Uterus (tissue), 4 donors: Measurements from ENCODE around the gene HMGN5. TPM values are rescaled to one million over a fixed set of nuclear protein-coding genes. Genes with fewer than 3 reads are reported as not detected.

Experiments
- DNase-seq, 2 donors: peaks; one replicate each; pipeline ENCODE4 v3.0.0-alpha.2; 2019 to 2020
- H3K27ac ChIP-seq, 2 donors: fragments of 200-600 bp; sonication (generic); 1 replicate in 1 of 2; 2 replicates in 1 of 2; pipeline ENCODE4 v1.5.1; 2016 to 2018
- H3K27me3 ChIP-seq, 2 donors: fragments of 200-600 bp; sonication (generic); one replicate each; pipeline ENCODE4 v1.5.1; 2018 to 2019; ENCODE audit warnings: control low read depth in 1 of 2
- H3K36me3 ChIP-seq, 2 donors: fragments of 200-600 bp; sonication (generic); one replicate each; pipeline ENCODE4 v1.5.1; 2019; ENCODE audit warnings: control low read depth in 1 of 2
- H3K4me1 ChIP-seq, 2 donors: fragments of 200-600 bp; sonication (generic); one replicate each; pipeline ENCODE4 v1.5.1; 2018 to 2019; ENCODE audit warnings: control low read depth in 1 of 2
- H3K4me3 ChIP-seq, 2 donors: fragments of 200-600 bp; sonication (generic); 1 replicate in 1 of 2; 2 replicates in 1 of 2; pipeline ENCODE4 v1.5.1; 2018 to 2019; ENCODE audit warnings: mild to moderate bottlenecking in 1 of 2
- H3K9me3 ChIP-seq, 2 donors: fragments of 200-600 bp; sonication (generic); one replicate each; pipeline ENCODE4 v1.5.1; 2019; ENCODE audit warnings: control low read depth in 1 of 2
- CTCF ChIP-seq, 4 experiments: fragments of 200-600 bp in 2 of 4; fragments of 450-650 bp in 2 of 4; sonication (generic) in 2 of 4; IDR thresholded peaks; one replicate each; pipeline ENCODE4 v1.5.1; 2016 to 2019; ENCODE audit warnings: antibody characterized with exemption in 4 of 4, mild to moderate bottlenecking in 2 of 4, moderate library complexity in 1 of 4
- POLR2A ChIP-seq, 2 donors: fragments of 450-650 bp; IDR thresholded peaks; one replicate each; pipeline ENCODE4 v1.6.1; 2016; ENCODE audit warnings: antibody characterized with exemption in 2 of 2, mild to moderate bottlenecking in 1 of 2, moderate library complexity in 1 of 2
- intact Hi-C: fragments of 100-400 bp; cut with DNase I; formaldehyde crosslinking; loops from one replicate; pipeline ENCODE4 v1.15.1; 2023; ENCODE audit warnings: low total_unique reads
- total RNA-seq, 4 donors: library from RNA; depleted of rRNA in 3 of 4; stranded (reverse); fragments of >200 nt in 3 of 4; gene quantifications; one replicate each; pipeline versions ENCODE4 v1.1.0 to v1.2.4, GENCODE V29; 2014 to 2023
- donor health status: DM: yes; HTN: yes; CAD: no.

Gene HMGN5
- total RNA-seq, 4 donors from 2014 or later: 0.26 to 10.3 (median 3.1) TPM

GRCh38 chrX:81110286-81110685, 91.4 kb downstream of the HMGN5 start:
- Histone ChIP-seq H3K4me3 (no peak overlapping the region), H3K9me3 (no peaks in the 10 kb centered on the region), H3K27ac (no peak overlapping the region), H3K27me3 (no peaks in the 10 kb centered on the region), H3K4me1 (no peaks in the 10 kb centered on the region), H3K36me3 (no peaks in the 10 kb centered on the region)
- TF ChIP-seq POLR2A (IDR thresholded peaks at IDR 0.05): no peak
- no peak for TF ChIP-seq CTCF (IDR thresholded peaks at IDR 0.05)
- no peak for DNase-seq
- intact Hi-C loops: no loop called here

- intact Hi-C loops: no loop called here
- TF ChIP-seq POLR2A (IDR thresholded peaks at IDR 0.05) (no peak), CTCF (IDR thresholded peaks at IDR 0.05) (no peak)
- H3K36me3 ChIP-seq: no peaks in the 10 kb centered on the region
- H3K4me1 ChIP-seq: no peaks in the 10 kb centered on the region
- no peak overlapping the region for H3K27ac ChIP-seq
- H3K4me3 ChIP-seq: no peak overlapping the region
- H3K9me3 ChIP-seq: no peaks in the 10 kb centered on the region
- no peak for DNase-seq
- peaks cover 0 to 4% of the 10 kb centered on the region in 2 donors for H3K27me3 ChIP-seq
Observed at GRCh38 chrX:81082649-81083048, 119.1 kb downstream of the HMGN5 start.

Other genes with a start within 250 kb of the HMGN5 start
- 100 to 1,000 TPM; 136 to 228 (median 179) TPM for gene SH3BGRL, start 189 bp upstream of the HMGN5 start, total RNA-seq